RWPE2 (cell line): Measurements from ENCODE around the gene ARRDC5.

Source experiments
- ATAC-seq: fragments of 200-7000 bp; cut with Tn5 transposase; 3 replicates; pipeline ENCODE4 v1.9.1; 2021; ENCODE audit warnings: low read depth
- DNase-seq: peaks from one replicate; pipeline ENCODE4 v3.0.0-alpha.2; 2020; ENCODE audit warnings: low spot score
- H3K27ac ChIP-seq: fragments of 450-650 bp; 2 replicates; pipeline ENCODE4 v1.5.1; 2017; ENCODE audit warnings: mild to moderate bottlenecking; ENCODE audit not compliant: poor library complexity, severe bottlenecking
- H3K27me3 ChIP-seq: fragments of 250-450 bp; sonication (Bioruptor Pico); 2 replicates; pipeline ENCODE4 v1.5.1; 2021; ENCODE audit warnings: mild to moderate bottlenecking, moderate library complexity; ENCODE audit not compliant: insufficient read depth, poor library complexity, severe bottlenecking
- H3K36me3 ChIP-seq: fragments of 250-450 bp; sonication (Bioruptor Pico); 2 replicates; pipeline ENCODE4 v1.5.1; 2020; ENCODE audit warnings: low read depth, mild to moderate bottlenecking, moderate library complexity
- H3K4me1 ChIP-seq: fragments of 250-450 bp; sonication (Bioruptor Pico); 2 replicates; pipeline ENCODE4 v1.5.1; 2021; ENCODE audit warnings: mild to moderate bottlenecking, moderate library complexity; ENCODE audit not compliant: insufficient read depth, poor library complexity, severe bottlenecking
- H3K4me3 ChIP-seq: fragments of 250-450 bp; sonication (Bioruptor Pico); 2 replicates; pipeline ENCODE4 v1.5.1; 2021; ENCODE audit warnings: mild to moderate bottlenecking, moderate library complexity; ENCODE audit not compliant: severe bottlenecking
- H3K9me3 ChIP-seq: fragments of 250-450 bp; sonication (Bioruptor Pico); 2 replicates; pipeline ENCODE4 v1.5.1; 2021; ENCODE audit warnings: mild to moderate bottlenecking, moderate library complexity; ENCODE audit not compliant: severe bottlenecking
- CTCF ChIP-seq: fragments of 450-650 bp; IDR thresholded peaks from one replicate; pipeline ENCODE4 v1.5.1; 2017; ENCODE audit warnings: mild to moderate bottlenecking, moderate library complexity; ENCODE audit not compliant: poor library complexity, severe bottlenecking

ARRDC5 gene

GRCh38 chr19:4870025-4870700, 32.5 kb downstream of the ARRDC5 start:
- DNase-seq (peak; percentile 89), ATAC-seq (peak; percentile 80)
- Histone ChIP-seq H3K4me1 (peaks cover 6% of the 10 kb centered on the region), H3K36me3 (no peaks in the 10 kb centered on the region), H3K4me3 (no peak overlapping the region), H3K27ac (peak overlapping the region; percentile 87), H3K27me3 (no peaks in the 10 kb centered on the region), H3K9me3 (no peaks in the 10 kb centered on the region)
- TF ChIP-seq CTCF = no peak

GRCh38 chr19:4868286-4868834, 34.3 kb downstream of the ARRDC5 start:
- no peak for ATAC-seq

GRCh38 chr19:4867534-4868285, 35.0 kb downstream of the ARRDC5 start, which contains the start of gene PLIN3:
Gene PLIN3 (minus strand): TSS chr19:4867667. CDS start chr19:4861394, 6,273 bp downstream.
- ATAC-seq = peak; percentile 82
- H3K27me3 ChIP-seq = no peaks in the 10 kb centered on the region
- H3K4me3 ChIP-seq = peak within 1 kb of the TSS; percentile 54
- peak; percentile 94 for DNase-seq
- no peaks in the 10 kb centered on the region for H3K9me3 ChIP-seq
- peak within 1 kb of the TSS; percentile 87 for H3K27ac ChIP-seq
- H3K36me3 ChIP-seq = peaks cover 11% of the 10 kb centered on the region; the same call in 1 of the 2 replicates
- TF ChIP-seq CTCF = no peak
- H3K4me1 ChIP-seq = peaks cover 6% of the 10 kb centered on the region

More at GRCh38 chr19:4868286-4868834, 34.3 kb downstream of the ARRDC5 start:
- Histone ChIP-seq H3K4me3 (no peak overlapping the region), H3K27me3 (no peaks in the 10 kb centered on the region), H3K36me3 (peaks cover 7% of the 10 kb centered on the region; the same call in 1 of the 2 replicates), H3K9me3 (no peaks in the 10 kb centered on the region), H3K4me1 (peaks cover 6% of the 10 kb centered on the region), H3K27ac (peak overlapping the region; percentile 87)
- DNase-seq = no peak
- no peak for TF ChIP-seq CTCF

- H3K27ac ChIP-seq = peak overlapping the region; percentile 87
- TF ChIP-seq CTCF = no peak
- H3K27me3 ChIP-seq = no peaks in the 10 kb centered on the region
- peak overlapping the region; percentile 54 for H3K4me3 ChIP-seq
- H3K36me3 ChIP-seq = peaks cover 18% of the 10 kb centered on the region; the same call in 1 of the 2 replicates
- no peak for DNase-seq
- H3K9me3 ChIP-seq = no peaks in the 10 kb centered on the region
- peaks cover 6% of the 10 kb centered on the region for H3K4me1 ChIP-seq
- ATAC-seq = no peak
These were observed 35.9 kb downstream of the ARRDC5 start for GRCh38 chr19:4866595-4867424.
